Gastroesophageal sphincter (tissue), 4 donors: ENCODE measurements around the gene CIB4. TPM values are rescaled to one million over a fixed set of nuclear protein-coding genes. Genes with fewer than 3 reads are reported as not detected.
A peak's percentile ranks its signal among the peaks of the same experiment; 100 is the strongest.

Experiments used
- ATAC-seq: fragments of 150-250 bp; one replicate; pipeline ENCODE4 v1.9.1; 2016; ENCODE audit warnings: mild to moderate bottlenecking, moderate library complexity
- H3K27ac ChIP-seq, 4 donors: fragments of 200-600 bp; sonication (generic) in 3 of 4; 1 replicate in 3 of 4; 2 replicates in 1 of 4; pipeline ENCODE4 v1.5.1; 2016 to 2019
- H3K27me3 ChIP-seq: fragments of 200-600 bp; sonication (generic); one replicate; pipeline ENCODE4 v1.5.1; 2019
- H3K36me3 ChIP-seq, 2 donors: fragments of 200-600 bp; sonication (generic); one replicate each; pipeline ENCODE4 v1.5.1; 2019; ENCODE audit warnings: control low read depth in 1 of 2
- H3K4me1 ChIP-seq, 3 donors: fragments of 200-600 bp; sonication (generic); 1 replicate in 2 of 3; 2 replicates in 1 of 3; pipeline ENCODE4 v1.5.1; 2016 to 2019; ENCODE audit warnings: control low read depth in 2 of 3
- H3K4me3 ChIP-seq, 2 donors: fragments of 200-600 bp; sonication (generic); one replicate each; pipeline ENCODE4 v1.5.1; 2019; ENCODE audit warnings: mild to moderate bottlenecking in 1 of 2, moderate library complexity in 1 of 2
- H3K9me3 ChIP-seq, 3 donors: fragments of 200-600 bp; sonication (generic); one replicate each; pipeline ENCODE4 v1.5.1; 2017 to 2019; ENCODE audit warnings: control low read depth in 2 of 3
- CTCF ChIP-seq, 4 experiments: fragments of 200-600 bp in 2 of 4; fragments of 450-650 bp in 2 of 4; sonication (generic) in 1 of 4; IDR thresholded peaks; one replicate each; pipeline ENCODE4 v1.5.1; 2017 to 2019; ENCODE audit warnings: antibody characterized with exemption in 4 of 4, mild to moderate bottlenecking in 2 of 4, moderate library complexity in 2 of 4
- EP300 ChIP-seq: sonication (generic); formaldehyde crosslinking; IDR thresholded peaks from one replicate; pipeline ENCODE4 v1.6.1; 2017; ENCODE audit warnings: antibody characterized with exemption, mild to moderate bottlenecking
- POLR2A ChIP-seq, 2 donors: fragments of 450-650 bp; IDR thresholded peaks; one replicate each; pipeline ENCODE4 v1.6.1; 2017; ENCODE audit warnings: antibody characterized with exemption in 2 of 2, mild to moderate bottlenecking in 2 of 2, moderate library complexity in 1 of 2
- POLR2AphosphoS5 ChIP-seq: sonication (generic); formaldehyde crosslinking; IDR thresholded peaks from one replicate; pipeline ENCODE4 v1.6.1; 2017; ENCODE audit warnings: antibody characterized with exemption
- WGBS, 2 donors: methylation state at CpG; one replicate each; pipeline ENCODE4 v1.1.5; 2018; ENCODE audit warnings: low coverage in 1 of 2; 5-methylcytosine and 5-hydroxymethylcytosine counted together
- total RNA-seq, 4 donors: library from RNA; depleted of rRNA; stranded (reverse); fragments of >200 nt; gene quantifications; one replicate each; pipeline ENCODE4 v1.1.0, GENCODE V29; 2016

Gene CIB4
- total RNA-seq, 4 donors from 2014 or later: not detected

- Histone ChIP-seq H3K27me3 (peaks cover 16% of the 10 kb centered on the region), H3K4me3 (no peak overlapping the region), H3K27ac (no peak overlapping the region), H3K36me3 (no peaks in the 10 kb centered on the region), H3K9me3 (no peaks in the 10 kb centered on the region), H3K4me1 (no peaks in the 10 kb centered on the region)
- TF ChIP-seq POLR2A (IDR thresholded peaks at IDR 0.05) (no peak), CTCF (IDR thresholded peaks at IDR 0.05) (peak in 3 of 4 experiments; percentile 86 to 98 (median 93))
- ATAC-seq: peak; percentile 67
- whole genome bisulfite sequencing, 2 donors: 60 to 87% methylated on average over 1 to 9 of the region's 24 CpGs
Measured at GRCh38 chr2:26577442-26578112, 63.6 kb downstream of the CIB4 start.

GRCh38 chr2:26576565-26577441, 64.4 kb downstream of the CIB4 start:
- ATAC-seq: no peak
- H3K27ac ChIP-seq: no peak overlapping the region
- no peaks in the 10 kb centered on the region for H3K36me3 ChIP-seq
- peaks cover 15% of the 10 kb centered on the region for H3K27me3 ChIP-seq
- TF ChIP-seq POLR2A (IDR thresholded peaks at IDR 0.05): no peak
- no peak for TF ChIP-seq POLR2AphosphoS5
- no peaks in the 10 kb centered on the region for H3K9me3 ChIP-seq
- WGBS, 2 donors: 74% methylated on average over 7 of the region's 17 CpGs; no CpG with 5 or more reads in 1 of the 2 donors
- H3K4me1 ChIP-seq: no peaks in the 10 kb centered on the region
- H3K4me3 ChIP-seq: no peak overlapping the region

- Histone ChIP-seq H3K27me3 (peaks cover 15% of the 10 kb centered on the region), H3K9me3 (no peaks in the 10 kb centered on the region), H3K27ac (no peak overlapping the region), H3K36me3 (no peaks in the 10 kb centered on the region), H3K4me3 (no peak overlapping the region), H3K4me1 (no peaks in the 10 kb centered on the region)
- WGBS, 2 donors: 80 to 96% methylated on average over 1 to 4 of the region's 17 CpGs
- no peak for ATAC-seq
- TF ChIP-seq EP300 (no peak), POLR2A (IDR thresholded peaks at IDR 0.05) (no peak), POLR2AphosphoS5 (no peak), CTCF (IDR thresholded peaks at IDR 0.05) (no peak)
Measured at GRCh38 chr2:26575836-26576564, 65.2 kb downstream of the CIB4 start.

GRCh38 chr2:26574900-26575560, 66.1 kb downstream of the CIB4 start:
- WGBS, 2 donors: 78 to 84% methylated on average over 5 to 6 of the region's 17 CpGs
- H3K36me3 ChIP-seq: no peaks in the 10 kb centered on the region
- no peak for TF ChIP-seq CTCF (IDR thresholded peaks at IDR 0.05)
- no peak for TF ChIP-seq EP300
- no peak for TF ChIP-seq POLR2AphosphoS5
- TF ChIP-seq POLR2A (IDR thresholded peaks at IDR 0.05): no peak
- H3K4me1 ChIP-seq: no peaks in the 10 kb centered on the region
- no peak overlapping the region for H3K4me3 ChIP-seq
- no peaks in the 10 kb centered on the region for H3K9me3 ChIP-seq
- H3K27ac ChIP-seq: no peak overlapping the region
- H3K27me3 ChIP-seq: peaks cover 11% of the 10 kb centered on the region
- no peak for ATAC-seq
